ENCODE measurements around the gene TET1.
"Not testable (repeated sequence)": the region's sequence is repeated elsewhere in the genome, so short reads cannot be mapped to it uniquely, and the experiment has no call there.

The TET1 gene

GRCh38 chr10:68606918-68607317 is 46.8 kb downstream of the TET1 start (continued):
- no peak for TF ChIP-seq ESRRG (CRISPR knock-in tag; IDR thresholded peaks at IDR 0.05)
- TF ChIP-seq ZC3H10 (CRISPR knock-in tag; IDR thresholded peaks at IDR 0.05), result no peak
- no peak for TF ChIP-seq SNAI2 (CRISPR knock-in tag; IDR thresholded peaks at IDR 0.05)
- no peak for TF ChIP-seq ZNF70 (CRISPR knock-in tag; IDR thresholded peaks at IDR 0.05)
- TF ChIP-seq CSDC2 (CRISPR knock-in tag; IDR thresholded peaks at IDR 0.05), result no peak
- no peak for TF ChIP-seq GLIS3 (CRISPR knock-in tag; IDR thresholded peaks at IDR 0.05)
- TF ChIP-seq OSR1 (CRISPR knock-in tag; IDR thresholded peaks at IDR 0.05), result no peak

GRCh38 chr10:68610023-68610422 is 49.9 kb downstream of the TET1 start:
- ATAC-seq, result not testable (repeated sequence)

DNA sequence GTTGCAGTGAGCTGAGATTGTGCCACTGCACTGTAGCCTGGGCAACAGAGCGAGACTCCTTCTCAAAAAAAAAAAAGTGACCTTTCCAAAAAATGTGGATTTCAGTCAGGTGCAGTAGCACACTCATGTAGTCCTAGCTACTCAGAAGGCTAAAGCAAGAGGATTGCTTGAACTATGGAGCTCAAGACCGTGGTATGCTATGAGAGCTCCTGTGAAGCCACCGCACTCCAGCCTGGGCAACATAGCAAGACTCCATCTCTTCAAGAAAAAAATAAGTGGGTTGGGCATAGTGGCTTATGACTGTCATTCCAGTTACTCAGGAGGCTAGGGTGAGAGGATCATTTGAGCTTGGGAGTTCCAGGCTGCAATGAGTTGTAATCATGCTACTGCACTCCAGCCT is 51.1 kb downstream of the TET1 start:
- no peak for ATAC-seq
- TF ChIP-seq ZNF8 (CRISPR knock-in tag; IDR thresholded peaks at IDR 0.05), result no peak
- no peak for TF ChIP-seq GLIS3 (CRISPR knock-in tag; IDR thresholded peaks at IDR 0.05)
- no peak for TF ChIP-seq TOX (CRISPR knock-in tag; IDR thresholded peaks at IDR 0.05; ENCODE audit: borderline replicate concordance)

DNA sequence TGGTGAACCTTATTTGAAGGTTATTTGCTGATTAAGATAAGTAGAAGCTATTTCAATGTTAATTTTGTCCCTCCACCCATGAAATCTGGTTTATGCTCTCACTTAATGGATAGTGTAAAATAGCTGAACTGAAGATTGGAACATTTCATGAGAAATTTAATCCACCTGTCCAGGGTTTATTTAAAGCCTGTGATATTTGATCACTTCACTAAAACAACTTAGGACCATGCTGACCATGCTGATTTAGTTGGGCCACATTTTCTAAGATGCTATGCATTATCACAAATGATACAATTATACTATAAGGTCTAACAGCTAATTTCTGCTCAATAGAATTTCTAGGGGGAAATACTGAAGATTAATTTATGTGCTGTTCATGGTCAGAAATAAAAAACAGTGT is 53.8 kb downstream of the TET1 start:
- ATAC-seq, result not testable (repeated sequence)

- ATAC-seq, result not testable (repeated sequence)
These were observed 57.6 kb downstream of the TET1 start for GRCh38 chr10:68617691-68618090.

GRCh38 chr10:68618234-68618633 is 58.1 kb downstream of the TET1 start:
- ATAC-seq, result no peak
- no peak for TF ChIP-seq ZNF70 (CRISPR knock-in tag; IDR thresholded peaks at IDR 0.05)
- TF ChIP-seq ZNF8 (CRISPR knock-in tag; IDR thresholded peaks at IDR 0.05), result no peak
- TF ChIP-seq CSDC2 (CRISPR knock-in tag; IDR thresholded peaks at IDR 0.05), result no peak
- no peak for TF ChIP-seq ISL1 (CRISPR knock-in tag; IDR thresholded peaks at IDR 0.05)
- TF ChIP-seq ZC3H10 (CRISPR knock-in tag; IDR thresholded peaks at IDR 0.05), result no peak
- TF ChIP-seq ESRRG (CRISPR knock-in tag; IDR thresholded peaks at IDR 0.05), result no peak
- no peak for TF ChIP-seq POU6F1 (CRISPR knock-in tag; IDR thresholded peaks at IDR 0.05; ENCODE audit: borderline replicate concordance, low read depth)
- no peak for TF ChIP-seq GLIS3 (CRISPR knock-in tag; IDR thresholded peaks at IDR 0.05)
- no peak for TF ChIP-seq ZFP30 (CRISPR knock-in tag; IDR thresholded peaks at IDR 0.05)
- TF ChIP-seq PPARA (CRISPR knock-in tag; IDR thresholded peaks at IDR 0.05; ENCODE audit: borderline replicate concordance), result no peak
- TF ChIP-seq CSRNP3 (CRISPR knock-in tag; IDR thresholded peaks at IDR 0.05), result no peak
- no peak for TF ChIP-seq BACH2 (CRISPR knock-in tag; IDR thresholded peaks at IDR 0.05; ENCODE audit: borderline replicate concordance)
- TF ChIP-seq ARNTL (CRISPR knock-in tag; IDR thresholded peaks at IDR 0.05; ENCODE audit: borderline replicate concordance, low read depth), result no peak
- TF ChIP-seq RARB (CRISPR knock-in tag; IDR thresholded peaks at IDR 0.05), result no peak
- no peak for TF ChIP-seq SNAI2 (CRISPR knock-in tag; IDR thresholded peaks at IDR 0.05)

GRCh38 chr10:68619595-68619994 is 59.5 kb downstream of the TET1 start:
- ATAC-seq, result no peak
- TF ChIP-seq POU6F1 (CRISPR knock-in tag; IDR thresholded peaks at IDR 0.05; ENCODE audit: borderline replicate concordance, low read depth) (no peak), ZFP30 (CRISPR knock-in tag; IDR thresholded peaks at IDR 0.05) (no peak), TOX (CRISPR knock-in tag; IDR thresholded peaks at IDR 0.05; ENCODE audit: borderline replicate concordance) (no peak), OSR1 (CRISPR knock-in tag; IDR thresholded peaks at IDR 0.05) (no peak), ISL1 (CRISPR knock-in tag; IDR thresholded peaks at IDR 0.05) (no peak), CSDC2 (CRISPR knock-in tag; IDR thresholded peaks at IDR 0.05) (no peak), GLIS3 (CRISPR knock-in tag; IDR thresholded peaks at IDR 0.05) (no peak), ZFP3 (CRISPR knock-in tag; IDR thresholded peaks at IDR 0.05) (no peak), ZNF70 (CRISPR knock-in tag; IDR thresholded peaks at IDR 0.05) (no peak), CSRNP3 (CRISPR knock-in tag; IDR thresholded peaks at IDR 0.05) (no peak), TSHZ2 (CRISPR knock-in tag; IDR thresholded peaks at IDR 0.05) (no peak), BACH2 (CRISPR knock-in tag; IDR thresholded peaks at IDR 0.05; ENCODE audit: borderline replicate concordance) (no peak), ZNF565 (CRISPR knock-in tag; conservative IDR thresholded peaks at IDR 0.05; ENCODE audit: low read depth) (no peak), TCF4 (CRISPR knock-in tag; IDR thresholded peaks at IDR 0.05; ENCODE audit: borderline replicate concordance) (no peak)
